NCI-H1436 treated with DMSO at 0.1 percent for 48 hours (cell line): ENCODE measurements around the gene SLC40A1.

Experiments used
- DNase-seq: peaks from one replicate; lab custom pipeline; 2025; lab: John Stamatoyannopoulos, UW

Gene SLC40A1

GRCh38 chr2:189540551-189540950 is 40.0 kb downstream of the SLC40A1 start:
- no peak for DNase-seq

GRCh38 chr2:189538402-189538801 is 42.2 kb downstream of the SLC40A1 start:
- no peak for DNase-seq

- no peak for DNase-seq
These were observed 43.8 kb downstream of the SLC40A1 start for GRCh38 chr2:189536830-189537229.

- no peak for DNase-seq
These were observed 45.4 kb downstream of the SLC40A1 start for GRCh38 chr2:189534854-189535832.

- DNase-seq = no peak
These were observed 47.1 kb downstream of the SLC40A1 start for GRCh38 chr2:189533288-189534035.

- no peak for DNase-seq
These were observed 49.5 kb downstream of the SLC40A1 start for GRCh38 chr2:189530965-189531637.

GRCh38 chr2:189528617-189529016 is 52.0 kb downstream of the SLC40A1 start:
- no peak for DNase-seq

GRCh38 chr2:189527812-189528592 is 52.6 kb downstream of the SLC40A1 start:
- DNase-seq = no peak

GRCh38 chr2:189527041-189527750 is 53.4 kb downstream of the SLC40A1 start:
- DNase-seq = no peak

- no peak for DNase-seq
These were observed 54.3 kb downstream of the SLC40A1 start for GRCh38 chr2:189526241-189526640.

- no peak for DNase-seq
These were observed 55.8 kb downstream of the SLC40A1 start for GRCh38 chr2:189524746-189525145.

- no peak for DNase-seq
These were observed 58.0 kb downstream of the SLC40A1 start for GRCh38 chr2:189522435-189523151.

- no peak for DNase-seq
These were observed 58.7 kb downstream of the SLC40A1 start for GRCh38 chr2:189521699-189522434.

GRCh38 chr2:189519631-189520387 is 60.8 kb downstream of the SLC40A1 start:
- DNase-seq = no peak

GRCh38 chr2:189517847-189518535 is 62.6 kb downstream of the SLC40A1 start:
- DNase-seq = no peak

GRCh38 chr2:189516546-189516945 is 64.0 kb downstream of the SLC40A1 start:
- DNase-seq = no peak

GRCh38 chr2:189515264-189515663 is 65.3 kb downstream of the SLC40A1 start:
- no peak for DNase-seq

- DNase-seq = no peak
These were observed 66.5 kb downstream of the SLC40A1 start for GRCh38 chr2:189514104-189514503.
